Central memory CD8-positive, alpha-beta T cell (primary cell): ENCODE measurements around the gene OR51B4.
"Not testable (repeated sequence)": the region's sequence is repeated elsewhere in the genome, so short reads cannot be mapped to it uniquely, and the experiment has no call there.

Experiments
- ATAC-seq: fragments of 150-1000 bp; cut with Tn5 transposase; replicated peaks from 2 replicates; pipeline ENCODE4 v1.10.0; 2022; ENCODE audit warnings: mild to moderate bottlenecking, moderate FRiP score, moderate number of reproducible peaks; ENCODE audit not compliant: poor library complexity, severe bottlenecking; ENCODE audit errors: extremely low read depth
- DNase-seq, 2 donors: peaks; one replicate each; pipeline ENCODE4 v3.0.0; 2021; ENCODE audit warnings: low spot score in 2 of 2
- H3K27ac Mint-ChIP-seq: one replicate; pipeline ENCODE4 v1.8.0; 2022; ENCODE audit warnings: low read depth, mild to moderate bottlenecking, moderate library complexity, mixed read lengths
- H3K27me3 Mint-ChIP-seq: one replicate; pipeline ENCODE4 v1.8.0; 2022; ENCODE audit warnings: mixed read lengths
- H3K36me3 Mint-ChIP-seq: one replicate; pipeline ENCODE4 v1.8.0; 2022; ENCODE audit warnings: mild to moderate bottlenecking, moderate library complexity, mixed read lengths; ENCODE audit not compliant: insufficient read depth
- H3K4me1 Mint-ChIP-seq: one replicate; pipeline ENCODE4 v1.8.0; 2022; ENCODE audit warnings: mixed read lengths
- H3K4me3 Mint-ChIP-seq: one replicate; pipeline ENCODE4 v1.8.0; 2022; ENCODE audit warnings: mild to moderate bottlenecking, moderate library complexity, mixed read lengths
- H3K9me3 Mint-ChIP-seq: one replicate; pipeline ENCODE4 v1.8.0; 2022; ENCODE audit warnings: mixed read lengths

The OR51B4 gene

DNA sequence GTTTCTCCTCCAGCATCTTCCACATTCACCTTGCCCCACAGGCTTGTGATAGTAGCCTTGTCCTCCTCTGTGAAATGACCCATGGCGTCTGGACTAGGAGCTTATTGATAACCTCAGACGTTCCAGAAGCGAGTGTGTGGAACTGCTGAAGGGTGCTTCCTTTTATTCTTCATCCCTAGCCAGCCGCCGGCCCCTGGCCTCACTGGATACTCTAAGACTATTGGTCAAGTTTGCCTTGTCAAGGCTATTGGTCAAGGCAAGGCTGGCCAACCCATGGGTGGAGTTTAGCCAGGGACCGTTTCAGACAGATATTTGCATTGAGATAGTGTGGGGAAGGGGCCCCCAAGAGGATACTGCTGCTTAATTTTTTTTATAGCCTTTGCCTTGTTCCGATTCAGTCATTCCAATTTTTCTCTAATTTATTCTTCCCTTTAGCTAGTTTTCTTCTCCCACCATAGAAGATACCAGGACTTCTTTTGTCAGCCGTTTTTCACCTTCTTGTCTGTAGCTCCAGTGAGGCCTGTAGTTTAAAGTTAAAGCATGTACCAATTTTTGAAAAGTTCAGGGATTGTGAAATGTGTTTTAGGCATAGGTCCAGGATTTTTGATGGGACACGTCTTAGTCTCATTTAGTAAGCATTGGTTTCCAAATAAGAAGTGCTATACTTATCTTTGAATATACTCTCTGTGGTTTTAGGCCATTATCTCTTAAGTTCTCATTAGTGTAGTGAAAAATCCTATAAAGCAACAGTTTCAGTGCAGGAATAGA lies 46.9 kb downstream of the OR51B4 start, which contains the start of gene HBG2:
HBG2 (minus strand) TSS at position 136 of the 768 bp plus-strand sequence; CDS start at position 83, 53 bp downstream.
- DNase-seq, H3K27ac Mint-ChIP-seq, ATAC-seq, H3K4me1 Mint-ChIP-seq, H3K36me3 Mint-ChIP-seq, H3K4me3 Mint-ChIP-seq: not testable (repeated sequence)
- peaks cover 14% of the 10 kb centered on the region for H3K9me3 Mint-ChIP-seq
- H3K27me3 Mint-ChIP-seq, result peaks cover 14% of the 10 kb centered on the region

DNA sequence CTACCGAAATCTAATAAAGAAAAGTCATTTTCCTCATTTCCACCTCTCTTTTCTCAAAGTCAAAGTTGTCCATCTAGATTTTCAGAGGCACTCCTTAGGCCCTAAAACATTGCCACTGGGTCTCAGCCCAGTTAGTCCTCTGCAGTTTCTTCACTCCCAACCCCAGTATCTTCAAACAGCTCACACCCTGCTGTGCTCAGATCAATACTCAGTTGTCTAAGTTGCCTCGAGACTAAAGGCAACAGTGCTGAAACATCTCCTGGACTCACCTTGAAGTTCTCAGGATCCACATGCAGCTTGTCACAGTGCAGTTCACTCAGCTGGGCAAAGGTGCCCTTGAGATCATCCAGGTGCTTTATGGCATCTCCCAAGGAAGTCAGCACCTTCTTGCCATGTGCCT lies 47.7 kb downstream of the OR51B4 start:
- H3K9me3 Mint-ChIP-seq, H3K36me3 Mint-ChIP-seq, H3K27ac Mint-ChIP-seq, DNase-seq, H3K4me1 Mint-ChIP-seq, H3K4me3 Mint-ChIP-seq, ATAC-seq: not testable (repeated sequence)
- H3K27me3 Mint-ChIP-seq, result peaks cover 14% of the 10 kb centered on the region

DNA sequence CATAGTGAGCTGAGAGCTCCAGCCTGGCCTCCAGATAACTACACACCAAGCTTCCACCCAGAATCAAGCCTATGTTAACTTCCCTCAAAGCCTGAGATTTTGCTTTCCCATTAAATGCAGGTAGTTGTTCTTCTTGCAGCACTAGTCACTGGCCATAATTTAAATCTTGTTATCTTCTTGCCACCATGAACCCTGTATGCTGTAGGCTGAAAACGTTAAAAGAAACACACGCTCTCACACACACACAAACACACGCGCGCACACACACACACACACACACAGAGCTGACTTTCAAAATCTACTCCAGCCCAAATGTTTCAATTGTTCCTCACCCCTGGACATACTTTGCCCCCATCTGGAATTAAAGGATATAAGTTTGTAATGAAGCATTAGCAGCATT lies 48.3 kb downstream of the OR51B4 start:
- not testable (repeated sequence) for H3K36me3 Mint-ChIP-seq, DNase-seq, H3K27ac Mint-ChIP-seq, H3K9me3 Mint-ChIP-seq, ATAC-seq, H3K4me3 Mint-ChIP-seq, H3K4me1 Mint-ChIP-seq
- peaks cover 14% of the 10 kb centered on the region for H3K27me3 Mint-ChIP-seq

DNA sequence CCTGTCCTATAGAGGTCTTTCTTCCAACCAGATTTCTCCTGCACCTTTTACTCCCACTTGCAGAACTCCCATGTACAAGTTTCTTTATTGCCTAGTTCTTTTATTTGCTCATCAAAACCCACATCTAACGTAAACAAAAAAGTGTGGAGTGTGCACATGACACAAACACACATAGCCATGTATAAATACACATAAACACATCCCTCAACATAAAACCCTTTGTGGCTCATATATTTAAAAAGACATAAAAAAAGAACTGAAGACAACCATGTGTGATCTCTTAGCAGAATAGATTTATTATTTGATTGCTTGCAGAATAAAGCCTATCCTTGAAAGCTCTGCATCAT lies 48.9 kb downstream of the OR51B4 start:
- Mint-ChIP-seq H3K9me3 (peaks cover 4% of the 10 kb centered on the region), H3K4me3 (no peak overlapping the region), H3K4me1 (no peaks in the 10 kb centered on the region), H3K36me3 (no peaks in the 10 kb centered on the region), H3K27ac (no peak overlapping the region), H3K27me3 (peaks cover 14% of the 10 kb centered on the region)
- DNase-seq (no peak), ATAC-seq (no peak)

DNA sequence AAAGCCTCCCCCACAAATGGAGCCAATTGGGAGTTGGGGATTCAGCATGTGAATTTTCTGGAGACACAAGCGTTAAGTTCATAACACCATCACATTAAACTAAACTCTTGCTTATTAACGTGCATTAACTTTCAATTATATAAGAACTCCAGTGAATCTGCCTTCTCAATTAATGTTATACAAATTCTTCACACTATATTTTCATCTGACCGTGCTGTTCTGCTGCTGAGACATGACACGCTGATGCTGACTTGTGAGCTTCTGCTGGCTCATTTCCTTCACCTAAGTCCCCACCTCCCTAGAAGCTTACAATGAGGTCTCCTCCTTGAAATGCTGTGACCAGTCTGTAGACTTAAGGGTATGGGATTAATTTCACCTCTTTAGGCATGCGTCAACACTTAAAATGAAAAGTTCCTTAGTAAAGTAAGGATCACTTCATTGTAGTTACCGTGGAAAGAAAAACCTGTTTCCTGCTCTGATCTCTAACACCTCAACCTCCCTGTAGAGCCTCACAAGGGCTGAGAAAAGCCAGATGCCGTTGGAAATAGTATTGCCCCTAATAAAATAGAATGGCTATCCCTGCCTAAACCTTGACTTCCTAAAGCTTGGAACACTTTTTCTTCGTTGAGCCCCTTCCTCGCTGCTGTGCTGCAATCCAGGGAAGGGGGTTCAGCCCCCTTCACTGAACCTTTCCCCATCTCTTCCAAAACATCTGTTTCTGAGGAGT lies 49.4 kb downstream of the OR51B4 start:
- ATAC-seq (no peak), DNase-seq (no peak)
- Mint-ChIP-seq H3K27me3 (peaks cover 14% of the 10 kb centered on the region), H3K9me3 (no peaks in the 10 kb centered on the region), H3K36me3 (no peaks in the 10 kb centered on the region), H3K4me3 (no peak overlapping the region), H3K4me1 (no peaks in the 10 kb centered on the region), H3K27ac (no peak overlapping the region)

DNA sequence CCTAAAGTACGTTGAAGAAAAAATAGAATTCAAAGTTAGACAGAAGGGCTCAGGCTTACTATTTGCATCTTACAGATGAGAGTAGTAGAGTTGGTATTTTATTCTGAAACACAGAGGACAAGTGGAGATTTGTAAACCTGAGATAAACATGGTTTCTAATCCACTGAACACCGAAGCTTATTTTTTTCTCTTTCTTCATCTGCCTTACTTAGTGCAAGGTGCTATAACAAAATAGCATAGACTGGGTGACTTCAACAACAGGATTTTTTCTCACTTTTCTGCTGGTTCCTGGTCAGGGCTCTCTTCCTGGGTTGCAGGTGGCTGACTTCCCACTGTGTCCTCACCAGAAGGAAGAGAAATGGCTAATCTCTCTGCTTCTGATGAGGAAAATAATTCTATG lies 50.0 kb downstream of the OR51B4 start:
- no peaks in the 10 kb centered on the region for H3K4me1 Mint-ChIP-seq
- ATAC-seq (no peak), DNase-seq (no peak)
- H3K4me3 Mint-ChIP-seq, result no peak overlapping the region
- H3K27me3 Mint-ChIP-seq, result peaks cover 14% of the 10 kb centered on the region
- H3K27ac Mint-ChIP-seq, result no peak overlapping the region
- no peaks in the 10 kb centered on the region for H3K9me3 Mint-ChIP-seq
- H3K36me3 Mint-ChIP-seq, result no peaks in the 10 kb centered on the region
